Adipocyte (in vitro differentiated cells): ENCODE measurements around the gene GJB3.
"Not testable (repeated sequence)": the region's sequence is repeated elsewhere in the genome, so short reads cannot be mapped to it uniquely, and the experiment has no call there.

Experiments used
- DNase-seq: peaks from one replicate; pipeline ENCODE4 v3.0.0-alpha.2; 2015; ENCODE audit warnings: low read depth
- H3K27me3 ChIP-seq: replicated peaks from 2 replicates; pipeline ENCODE4 v1.7.0; 2013; ENCODE audit warnings: mild to moderate bottlenecking, low read length, moderate library complexity; ENCODE audit not compliant: control insufficient read depth, insufficient read depth
- H3K36me3 ChIP-seq: 2 replicates; pipeline ENCODE4 v1.7.0; 2013; ENCODE audit warnings: low read length, mild to moderate bottlenecking, moderate library complexity; ENCODE audit not compliant: control insufficient read depth, insufficient read depth, severe bottlenecking
- H3K4me1 ChIP-seq: 2 replicates; pipeline ENCODE4 v1.7.0; 2013; ENCODE audit warnings: mild to moderate bottlenecking, low read length, moderate library complexity; ENCODE audit not compliant: control insufficient read depth, insufficient read depth
- H3K4me3 ChIP-seq: 2 replicates; pipeline ENCODE4 v1.7.0; 2013; ENCODE audit warnings: mild to moderate bottlenecking, low read length, moderate library complexity
- H3K9ac ChIP-seq: 2 replicates; pipeline ENCODE4 v1.7.0; 2013; ENCODE audit warnings: mild to moderate bottlenecking, low read length, moderate library complexity
- H3K9me3 ChIP-seq: 2 replicates; pipeline ENCODE4 v1.7.0; 2013; ENCODE audit warnings: mild to moderate bottlenecking, low read length, moderate library complexity; ENCODE audit not compliant: control insufficient read depth

GJB3 gene

GRCh38 chr1:34803770-34804169, 22.8 kb downstream of the GJB3 start:
- Histone ChIP-seq H3K36me3 (no peaks in the 10 kb centered on the region), H3K4me3 (no peak overlapping the region), H3K9me3 (peaks cover 6% of the 10 kb centered on the region), H3K27me3 (no peaks in the 10 kb centered on the region), H3K9ac (no peak overlapping the region), H3K4me1 (no peaks in the 10 kb centered on the region)
- no peak for DNase-seq

GRCh38 chr1:34806396-34806795, 25.4 kb downstream of the GJB3 start:
- H3K4me1 ChIP-seq: no peaks in the 10 kb centered on the region
- H3K4me3 ChIP-seq: no peak overlapping the region
- no peaks in the 10 kb centered on the region for H3K36me3 ChIP-seq
- peak; percentile 42 for DNase-seq
- H3K9me3 ChIP-seq: peaks cover 6% of the 10 kb centered on the region
- no peak overlapping the region for H3K9ac ChIP-seq
- no peaks in the 10 kb centered on the region for H3K27me3 ChIP-seq

GRCh38 chr1:34808051-34808810, 27.2 kb downstream of the GJB3 start:
- Histone ChIP-seq H3K4me3 (no peak overlapping the region), H3K4me1 (no peaks in the 10 kb centered on the region), H3K9ac (no peak overlapping the region), H3K36me3 (no peaks in the 10 kb centered on the region), H3K9me3 (peaks cover 6% of the 10 kb centered on the region), H3K27me3 (no peaks in the 10 kb centered on the region)
- DNase-seq: no peak

GRCh38 chr1:34810781-34811180, 29.8 kb downstream of the GJB3 start:
- not testable (repeated sequence) for H3K27me3 ChIP-seq, H3K4me1 ChIP-seq, H3K9me3 ChIP-seq, H3K4me3 ChIP-seq, DNase-seq, H3K36me3 ChIP-seq, H3K9ac ChIP-seq

GRCh38 chr1:34816332-34816731, 35.3 kb downstream of the GJB3 start:
- Histone ChIP-seq H3K4me1 (no peaks in the 10 kb centered on the region), H3K36me3 (no peaks in the 10 kb centered on the region), H3K9ac (no peak overlapping the region), H3K9me3 (no peaks in the 10 kb centered on the region), H3K4me3 (no peak overlapping the region), H3K27me3 (no peaks in the 10 kb centered on the region)
- DNase-seq: no peak

GRCh38 chr1:34816778-34817177, 35.8 kb downstream of the GJB3 start:
- Histone ChIP-seq H3K9ac (no peak overlapping the region), H3K4me3 (no peak overlapping the region), H3K9me3 (no peaks in the 10 kb centered on the region), H3K36me3 (no peaks in the 10 kb centered on the region), H3K4me1 (no peaks in the 10 kb centered on the region), H3K27me3 (no peaks in the 10 kb centered on the region)
- DNase-seq: no peak

- H3K36me3 ChIP-seq, H3K27me3 ChIP-seq, DNase-seq, H3K4me3 ChIP-seq, H3K9me3 ChIP-seq, H3K9ac ChIP-seq, H3K4me1 ChIP-seq: not testable (repeated sequence)
Observed at GRCh38 chr1:34818862-34819261, 37.8 kb downstream of the GJB3 start.

- Histone ChIP-seq H3K27me3 (no peaks in the 10 kb centered on the region), H3K9me3 (no peaks in the 10 kb centered on the region), H3K4me3 (no peak overlapping the region), H3K9ac (no peak overlapping the region), H3K36me3 (no peaks in the 10 kb centered on the region), H3K4me1 (no peaks in the 10 kb centered on the region)
- DNase-seq: no peak
Observed at GRCh38 chr1:34822202-34822601, 41.2 kb downstream of the GJB3 start.

GRCh38 chr1:34824817-34825454, 43.9 kb downstream of the GJB3 start:
- no peak overlapping the region for H3K4me3 ChIP-seq
- H3K27me3 ChIP-seq: no peaks in the 10 kb centered on the region
- no peak overlapping the region for H3K9ac ChIP-seq
- H3K4me1 ChIP-seq: peaks cover 8% of the 10 kb centered on the region
- DNase-seq: no peak
- no peaks in the 10 kb centered on the region for H3K9me3 ChIP-seq
- H3K36me3 ChIP-seq: no peaks in the 10 kb centered on the region

GRCh38 chr1:34825455-34826091, 44.6 kb downstream of the GJB3 start:
- H3K9ac ChIP-seq: no peak overlapping the region
- no peak for DNase-seq

GRCh38 chr1:34827341-34827941, 46.4 kb downstream of the GJB3 start:
- Histone ChIP-seq H3K27me3 (no peaks in the 10 kb centered on the region), H3K9me3 (no peaks in the 10 kb centered on the region), H3K4me3 (no peak overlapping the region), H3K9ac (no peak overlapping the region), H3K4me1 (peaks cover 8% of the 10 kb centered on the region), H3K36me3 (no peaks in the 10 kb centered on the region)
- no peak for DNase-seq

More at GRCh38 chr1:34825455-34826091, 44.6 kb downstream of the GJB3 start:
- Histone ChIP-seq H3K9me3 (no peaks in the 10 kb centered on the region), H3K27me3 (no peaks in the 10 kb centered on the region), H3K36me3 (no peaks in the 10 kb centered on the region), H3K4me1 (peaks cover 8% of the 10 kb centered on the region), H3K4me3 (no peak overlapping the region)
